ENCODE results near the gene UBL4B.
A peak's percentile ranks its signal among the peaks of the same experiment; 100 is the strongest.

Gene UBL4B

DNA sequence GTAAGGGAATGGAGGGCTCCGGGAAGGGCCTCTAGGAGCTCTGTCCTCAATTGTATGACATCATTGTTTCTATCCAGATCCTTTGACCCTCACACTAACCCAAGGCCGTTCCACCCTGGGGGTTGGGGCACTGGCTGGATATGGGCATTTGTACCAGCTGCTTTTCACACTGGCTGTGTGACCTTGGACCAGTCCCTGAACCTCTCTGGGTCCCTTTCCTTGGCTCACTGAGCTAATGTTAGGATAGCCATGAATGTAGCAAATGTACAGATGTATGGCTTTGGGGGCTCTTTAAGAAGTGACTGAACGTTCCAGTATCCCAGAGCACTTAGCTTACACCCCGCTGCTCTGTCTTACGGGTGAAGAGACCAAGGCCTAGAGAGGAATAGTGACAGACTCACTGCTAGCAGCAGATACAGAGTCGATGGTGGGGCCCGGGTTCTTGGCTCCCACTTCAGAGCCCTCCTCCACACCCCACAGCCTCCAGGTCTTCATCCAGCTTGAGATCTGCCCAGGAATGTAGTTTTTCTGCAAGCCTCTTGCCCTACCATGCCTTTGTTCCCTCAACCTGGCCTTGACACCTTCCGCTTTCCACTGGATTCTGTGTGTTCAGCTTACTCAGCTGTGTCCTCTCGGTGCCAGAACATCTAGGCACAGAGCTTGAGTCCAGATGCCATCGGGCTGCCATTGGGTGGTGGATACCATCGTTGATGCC, 14.6 kb upstream of the UBL4B start:
- Histone ChIP-seq H3F3A (ENCODE audit: control insufficient read depth, insufficient read depth) (no peaks in the 10 kb centered on the region), H3K4me1 (ENCODE audit: control insufficient read depth, low read length) (peaks cover 12% of the 10 kb centered on the region), H3K4me3 (ENCODE audit: low read length) (no peak overlapping the region), H3K27ac (ENCODE audit: low read depth, low read length) (no peak overlapping the region), H3K79me2 (ENCODE audit: control insufficient read depth, low read length) (no peaks in the 10 kb centered on the region), H4K20me1 (ENCODE audit: control insufficient read depth, insufficient read depth, low read depth, low read length) (no peaks in the 10 kb centered on the region), H3K4me2 (ENCODE audit: low read length) (no peak overlapping the region), H3K9me2 (replicated peaks; ENCODE audit: control insufficient read depth, low read length) (no peaks in the 10 kb centered on the region), H3K27me3 (ENCODE audit: control insufficient read depth, low read length) (peaks cover 12% of the 10 kb centered on the region; the same call in 1 of the 2 replicates), H3K9me3 (ENCODE audit: control insufficient read depth, insufficient read depth, low read length) (no peaks in the 10 kb centered on the region), H3K36me3 (ENCODE audit: control insufficient read depth, low read length) (no peaks in the 10 kb centered on the region)
- TF ChIP-seq, protein P1, sequence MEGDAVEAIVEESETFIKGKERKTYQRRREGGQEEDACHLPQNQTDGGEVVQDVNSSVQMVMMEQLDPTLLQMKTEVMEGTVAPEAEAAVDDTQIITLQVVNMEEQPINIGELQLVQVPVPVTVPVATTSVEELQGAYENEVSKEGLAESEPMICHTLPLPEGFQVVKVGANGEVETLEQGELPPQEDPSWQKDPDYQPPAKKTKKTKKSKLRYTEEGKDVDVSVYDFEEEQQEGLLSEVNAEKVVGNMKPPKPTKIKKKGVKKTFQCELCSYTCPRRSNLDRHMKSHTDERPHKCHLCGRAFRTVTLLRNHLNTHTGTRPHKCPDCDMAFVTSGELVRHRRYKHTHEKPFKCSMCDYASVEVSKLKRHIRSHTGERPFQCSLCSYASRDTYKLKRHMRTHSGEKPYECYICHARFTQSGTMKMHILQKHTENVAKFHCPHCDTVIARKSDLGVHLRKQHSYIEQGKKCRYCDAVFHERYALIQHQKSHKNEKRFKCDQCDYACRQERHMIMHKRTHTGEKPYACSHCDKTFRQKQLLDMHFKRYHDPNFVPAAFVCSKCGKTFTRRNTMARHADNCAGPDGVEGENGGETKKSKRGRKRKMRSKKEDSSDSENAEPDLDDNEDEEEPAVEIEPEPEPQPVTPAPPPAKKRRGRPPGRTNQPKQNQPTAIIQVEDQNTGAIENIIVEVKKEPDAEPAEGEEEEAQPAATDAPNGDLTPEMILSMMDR (IDR thresholded peaks at IDR 0.05; ENCODE audit: low read depth, low read length, poor library complexity, severe bottlenecking): no peak
- TF ChIP-seq EZH2phosphoT487 (IDR thresholded peaks at IDR 0.05; ENCODE audit: borderline replicate concordance, low read length): no peak

DNA sequence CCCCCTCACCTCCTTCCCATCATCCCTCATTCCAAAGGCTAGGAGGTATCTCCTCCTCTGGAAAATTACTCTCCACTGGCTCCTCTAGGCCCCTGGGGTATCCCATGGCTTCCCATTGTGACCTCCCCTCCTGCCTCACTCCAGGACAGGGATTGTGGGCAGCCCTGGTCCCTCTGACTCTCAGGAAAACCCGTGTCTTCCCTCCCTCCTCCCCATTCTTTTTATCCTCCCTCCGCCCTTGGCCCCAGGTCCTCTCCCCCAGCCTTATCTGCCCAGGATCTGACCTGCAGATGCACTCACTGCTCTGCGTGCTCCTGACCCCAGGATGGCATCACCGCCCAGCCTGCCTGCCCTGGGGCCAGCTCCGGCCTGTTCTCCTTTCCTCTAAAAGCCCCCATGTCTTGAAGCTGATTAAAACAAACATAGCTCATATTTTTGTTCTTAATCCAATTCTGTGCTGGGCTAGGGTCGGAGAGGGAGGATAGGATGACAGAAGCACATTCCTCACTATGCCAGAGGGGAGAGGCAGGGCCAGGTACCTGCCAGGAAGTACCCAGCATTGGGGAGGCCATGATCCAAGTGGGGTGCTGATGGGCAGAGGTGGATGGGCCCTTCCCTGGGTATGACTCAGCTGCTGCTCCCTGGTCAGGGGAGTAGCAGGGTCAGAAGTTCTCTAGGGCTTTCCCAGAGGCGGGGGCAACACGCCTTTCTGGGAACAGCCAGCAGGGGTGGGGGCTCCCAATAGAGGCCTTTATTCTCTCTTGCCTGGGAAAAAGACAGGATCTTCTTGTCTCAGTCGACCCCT, 13.8 kb upstream of the UBL4B start:
- H3K4me3 ChIP-seq (ENCODE audit: low read length): no peak overlapping the region
- H3K36me3 ChIP-seq (ENCODE audit: control insufficient read depth, low read length): no peaks in the 10 kb centered on the region
- peaks cover 10% of the 10 kb centered on the region; the same call in 1 of the 2 replicates for H3K27me3 ChIP-seq (ENCODE audit: control insufficient read depth, low read length)
- H3K4me1 ChIP-seq (ENCODE audit: control insufficient read depth, low read length): peaks cover 15% of the 10 kb centered on the region
- no peak overlapping the region for H3K27ac ChIP-seq (ENCODE audit: low read depth, low read length)
- H3F3A ChIP-seq (ENCODE audit: control insufficient read depth, insufficient read depth): no peaks in the 10 kb centered on the region
- H3K9me2 ChIP-seq (replicated peaks; ENCODE audit: control insufficient read depth, low read length): no peaks in the 10 kb centered on the region
- H3K79me2 ChIP-seq (ENCODE audit: control insufficient read depth, low read length): no peaks in the 10 kb centered on the region
- H3K9me3 ChIP-seq (ENCODE audit: control insufficient read depth, insufficient read depth, low read length): no peaks in the 10 kb centered on the region
- TF ChIP-seq EZH2phosphoT487 (IDR thresholded peaks at IDR 0.05; ENCODE audit: borderline replicate concordance, low read length): no peak
- H4K20me1 ChIP-seq (ENCODE audit: control insufficient read depth, insufficient read depth, low read depth, low read length): no peaks in the 10 kb centered on the region
- no peak overlapping the region for H3K4me2 ChIP-seq (ENCODE audit: low read length)

DNA sequence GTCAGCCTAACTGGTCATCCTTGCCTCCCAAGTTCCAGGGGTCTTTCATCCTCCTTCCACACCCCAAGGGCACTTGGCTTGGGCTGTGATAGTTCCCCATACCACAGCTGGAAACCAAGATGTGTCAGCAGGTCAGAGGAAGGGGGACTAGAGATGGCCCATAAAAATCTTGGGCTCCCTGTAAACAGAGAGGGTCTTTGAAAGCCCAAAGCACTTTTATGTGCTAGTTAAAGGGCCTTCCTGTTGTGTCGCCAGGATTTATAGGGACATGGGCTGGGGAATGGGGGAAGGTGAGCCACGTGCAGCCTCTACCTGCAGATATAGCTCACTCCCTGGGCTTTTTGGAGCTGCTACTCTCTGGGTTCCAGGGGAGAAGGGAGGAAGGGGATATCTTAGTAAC, 11.9 kb upstream of the UBL4B start:
- Histone ChIP-seq H3K9me3 (ENCODE audit: control insufficient read depth, insufficient read depth, low read length) (no peaks in the 10 kb centered on the region), H3F3A (ENCODE audit: control insufficient read depth, insufficient read depth) (no peaks in the 10 kb centered on the region), H3K27ac (ENCODE audit: low read depth, low read length) (no peak overlapping the region), H3K9me2 (replicated peaks; ENCODE audit: control insufficient read depth, low read length) (no peaks in the 10 kb centered on the region), H3K36me3 (ENCODE audit: control insufficient read depth, low read length) (no peaks in the 10 kb centered on the region), H3K4me3 (ENCODE audit: low read length) (no peak overlapping the region), H3K27me3 (ENCODE audit: control insufficient read depth, low read length) (peaks cover 10% of the 10 kb centered on the region; the same call in 1 of the 2 replicates), H3K79me2 (ENCODE audit: control insufficient read depth, low read length) (no peaks in the 10 kb centered on the region), H4K20me1 (ENCODE audit: control insufficient read depth, insufficient read depth, low read depth, low read length) (no peaks in the 10 kb centered on the region), H3K4me1 (ENCODE audit: control insufficient read depth, low read length) (peaks cover 15% of the 10 kb centered on the region), H3K4me2 (ENCODE audit: low read length) (no peak overlapping the region)
- no peak for TF ChIP-seq EZH2phosphoT487 (IDR thresholded peaks at IDR 0.05; ENCODE audit: borderline replicate concordance, low read length)
- TF ChIP-seq, protein P1 (IDR thresholded peaks at IDR 0.05; ENCODE audit: low read depth, low read length, poor library complexity, severe bottlenecking): no peak

DNA sequence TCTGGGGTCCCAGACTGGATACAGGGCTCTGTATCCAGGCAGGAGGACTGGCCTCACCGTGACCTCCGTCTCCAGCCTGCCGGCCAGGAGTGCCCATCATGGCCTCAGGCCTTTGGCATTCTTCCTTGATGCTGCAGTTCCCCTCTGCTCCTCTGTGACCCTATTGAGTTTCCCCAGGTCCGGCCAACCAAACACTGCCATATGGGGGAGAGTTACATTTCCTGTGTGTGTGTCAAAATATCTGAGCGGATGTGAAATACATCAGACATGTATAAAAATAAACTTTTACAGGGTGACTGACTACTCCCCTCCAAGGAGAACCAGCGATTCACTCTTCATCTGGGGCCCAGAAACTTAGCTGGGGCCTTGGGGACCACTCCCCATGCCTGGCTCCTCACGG, 10.2 kb upstream of the UBL4B start:
- Histone ChIP-seq H3K9me2 (replicated peaks; ENCODE audit: control insufficient read depth, low read length) (no peaks in the 10 kb centered on the region), H3K4me2 (ENCODE audit: low read length) (peak overlapping the region; percentile 57), H3K27me3 (ENCODE audit: control insufficient read depth, low read length) (peaks cover 2% of the 10 kb centered on the region; the same call in 1 of the 2 replicates), H4K20me1 (ENCODE audit: control insufficient read depth, insufficient read depth, low read depth, low read length) (no peaks in the 10 kb centered on the region), H3K4me3 (ENCODE audit: low read length) (peak overlapping the region; percentile 16), H3K27ac (ENCODE audit: low read depth, low read length) (peak overlapping the region; percentile 22; the same call in 1 of the 2 replicates), H3K36me3 (ENCODE audit: control insufficient read depth, low read length) (no peaks in the 10 kb centered on the region), H3F3A (ENCODE audit: control insufficient read depth, insufficient read depth) (no peaks in the 10 kb centered on the region), H3K79me2 (ENCODE audit: control insufficient read depth, low read length) (no peaks in the 10 kb centered on the region), H3K4me1 (ENCODE audit: control insufficient read depth, low read length) (peaks cover 15% of the 10 kb centered on the region), H3K9me3 (ENCODE audit: control insufficient read depth, insufficient read depth, low read length) (no peaks in the 10 kb centered on the region)
- TF ChIP-seq, protein P1 (IDR thresholded peaks at IDR 0.05; ENCODE audit: low read depth, low read length, poor library complexity, severe bottlenecking): no peak
- TF ChIP-seq EZH2phosphoT487 (IDR thresholded peaks at IDR 0.05; ENCODE audit: borderline replicate concordance, low read length): no peak

Data from DOHH2 (cell line).